GM20000 (cell line): ENCODE results near the gene MORN4.

Experiments
- DNase-seq: peaks from one replicate; pipeline ENCODE4 v3.0.0; 2012; ENCODE audit warnings: low spot score
- TF ChIP-seq, protein P1 (sequence below): IDR thresholded peaks from 2 replicates; pipeline ENCODE4 v1.5.1; 2012; ENCODE audit warnings: mild to moderate bottlenecking, control low read depth; ENCODE audit errors: extremely low read depth, missing control alignments

The MORN4 gene

GRCh38 chr10:97593421-97593820, 39.9 kb downstream of the MORN4 start:
- TF ChIP-seq, protein P1, sequence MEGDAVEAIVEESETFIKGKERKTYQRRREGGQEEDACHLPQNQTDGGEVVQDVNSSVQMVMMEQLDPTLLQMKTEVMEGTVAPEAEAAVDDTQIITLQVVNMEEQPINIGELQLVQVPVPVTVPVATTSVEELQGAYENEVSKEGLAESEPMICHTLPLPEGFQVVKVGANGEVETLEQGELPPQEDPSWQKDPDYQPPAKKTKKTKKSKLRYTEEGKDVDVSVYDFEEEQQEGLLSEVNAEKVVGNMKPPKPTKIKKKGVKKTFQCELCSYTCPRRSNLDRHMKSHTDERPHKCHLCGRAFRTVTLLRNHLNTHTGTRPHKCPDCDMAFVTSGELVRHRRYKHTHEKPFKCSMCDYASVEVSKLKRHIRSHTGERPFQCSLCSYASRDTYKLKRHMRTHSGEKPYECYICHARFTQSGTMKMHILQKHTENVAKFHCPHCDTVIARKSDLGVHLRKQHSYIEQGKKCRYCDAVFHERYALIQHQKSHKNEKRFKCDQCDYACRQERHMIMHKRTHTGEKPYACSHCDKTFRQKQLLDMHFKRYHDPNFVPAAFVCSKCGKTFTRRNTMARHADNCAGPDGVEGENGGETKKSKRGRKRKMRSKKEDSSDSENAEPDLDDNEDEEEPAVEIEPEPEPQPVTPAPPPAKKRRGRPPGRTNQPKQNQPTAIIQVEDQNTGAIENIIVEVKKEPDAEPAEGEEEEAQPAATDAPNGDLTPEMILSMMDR, result no peak
- DNase-seq, result no peak

DNA sequence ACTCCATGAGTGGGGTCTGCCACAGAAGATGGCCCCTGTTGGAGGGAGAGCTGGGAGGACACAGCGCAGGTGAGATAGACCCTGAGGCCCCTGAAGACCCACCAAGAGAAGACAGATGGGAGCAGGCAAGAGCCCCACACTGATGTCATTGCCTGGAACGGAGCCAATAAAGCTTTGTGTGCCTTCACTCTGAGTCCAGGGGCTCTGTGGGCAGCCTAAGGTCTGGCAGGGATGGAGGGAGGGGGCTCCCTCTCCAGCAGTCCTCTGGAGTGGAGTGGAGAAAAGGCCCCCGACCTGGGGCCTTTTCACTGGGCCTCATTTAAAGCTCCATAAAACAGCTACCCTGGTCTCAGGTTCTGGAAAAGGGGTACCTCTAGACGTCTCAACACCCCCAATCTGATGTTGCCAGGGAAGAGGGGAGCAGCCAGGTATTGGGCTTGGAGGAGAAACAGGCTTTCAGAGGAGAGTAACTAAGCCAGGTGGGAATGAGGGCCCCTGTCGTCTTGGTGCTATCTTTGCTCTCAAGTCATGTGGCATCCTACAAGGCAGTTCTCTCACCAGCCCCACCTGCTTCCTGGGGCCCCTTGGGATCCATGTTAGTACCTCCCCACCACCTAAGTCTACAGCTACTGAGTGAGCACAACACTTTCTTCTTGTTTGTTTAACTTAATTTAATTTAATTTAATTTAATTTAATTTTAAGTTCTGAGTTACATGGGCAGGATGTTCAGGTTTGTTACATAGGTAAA, 42.4 kb downstream of the MORN4 start:
- TF ChIP-seq, protein P1, result no peak
- no peak for DNase-seq

DNA sequence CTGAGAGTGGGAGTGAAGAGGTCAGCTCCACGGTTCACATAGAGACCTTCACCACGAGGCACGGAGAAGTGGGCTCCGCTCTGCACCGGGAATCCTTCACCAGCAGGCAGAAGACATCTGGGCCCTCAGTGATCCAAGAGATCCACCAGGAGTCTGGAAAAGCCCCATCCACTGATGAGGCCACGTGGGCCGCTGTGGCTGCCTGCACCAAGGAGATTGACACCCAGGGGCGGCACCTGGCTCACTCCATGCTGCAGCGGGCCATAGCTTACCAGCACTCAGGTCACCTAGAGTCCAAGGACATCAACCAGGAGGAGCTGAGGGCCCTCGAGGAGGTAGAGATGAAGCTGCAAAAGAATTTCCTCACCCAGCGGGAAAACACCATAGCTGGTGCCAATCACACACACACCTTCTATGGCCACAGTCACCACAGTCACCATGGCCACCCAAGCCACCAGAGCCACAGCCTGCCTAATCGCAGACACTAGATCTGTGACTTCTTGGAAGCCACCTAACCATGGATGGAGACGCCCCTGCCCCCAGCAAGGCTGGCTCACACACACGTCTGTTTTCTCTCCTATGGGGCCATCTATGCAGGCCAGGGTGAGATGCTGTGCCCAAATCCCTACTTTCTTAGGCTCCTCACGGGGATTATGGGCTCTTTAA, 43.1 kb downstream of the MORN4 start:
- TF ChIP-seq, protein P1, result no peak
- no peak for DNase-seq

DNA sequence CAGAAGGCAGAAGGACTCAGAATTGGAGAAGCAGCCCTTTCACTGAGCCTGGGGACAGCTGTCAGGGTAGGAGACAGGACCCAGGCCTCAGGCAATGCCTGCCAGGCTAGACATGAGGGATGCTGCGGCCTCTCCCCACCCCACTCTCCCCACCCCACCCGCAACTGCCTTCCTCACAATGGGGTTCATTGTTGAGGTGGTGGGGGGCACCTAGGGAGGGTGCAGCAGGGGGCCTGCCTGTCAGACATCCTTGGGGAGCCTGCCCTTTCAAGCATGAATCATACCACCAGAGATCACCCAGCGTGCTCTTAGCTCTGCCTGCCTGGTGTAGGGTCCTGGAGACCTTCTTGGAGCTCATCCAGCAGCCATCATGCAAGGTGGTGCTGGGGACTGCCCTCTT, 43.8 kb downstream of the MORN4 start, which contains the start of gene C10orf62:
TSS of gene C10orf62 (plus strand) at position 243 of the 400 bp plus-strand sequence. CDS start 177 bp downstream, outside the sequence.
- TF ChIP-seq, protein P1, result no peak
- no peak for DNase-seq

DNA sequence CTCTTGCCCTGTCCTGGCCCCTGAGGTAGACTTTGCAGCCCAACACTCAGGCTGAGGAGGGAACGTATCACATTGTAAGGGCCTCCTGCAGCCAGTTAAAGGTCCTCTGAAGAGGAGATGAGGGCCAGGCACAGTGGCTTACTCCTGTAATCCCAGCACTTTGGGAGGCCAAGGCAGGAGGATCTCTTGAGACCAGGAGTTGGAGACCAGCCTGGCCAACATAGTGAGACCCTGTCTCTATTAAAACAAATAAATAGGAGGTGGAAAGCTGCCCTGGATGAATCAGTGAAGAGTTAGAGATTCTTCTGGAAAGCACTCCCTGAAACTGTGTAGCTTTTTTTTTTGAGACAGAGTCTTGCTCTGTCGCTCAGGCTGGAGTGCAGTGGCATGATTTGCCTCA, 46.1 kb downstream of the MORN4 start:
- TF ChIP-seq, protein P1, result no peak
- DNase-seq, result no peak

GRCh38 chr10:97585439-97585811, 47.9 kb downstream of the MORN4 start:
- no peak for DNase-seq
- TF ChIP-seq, protein P1, result no peak

DNA sequence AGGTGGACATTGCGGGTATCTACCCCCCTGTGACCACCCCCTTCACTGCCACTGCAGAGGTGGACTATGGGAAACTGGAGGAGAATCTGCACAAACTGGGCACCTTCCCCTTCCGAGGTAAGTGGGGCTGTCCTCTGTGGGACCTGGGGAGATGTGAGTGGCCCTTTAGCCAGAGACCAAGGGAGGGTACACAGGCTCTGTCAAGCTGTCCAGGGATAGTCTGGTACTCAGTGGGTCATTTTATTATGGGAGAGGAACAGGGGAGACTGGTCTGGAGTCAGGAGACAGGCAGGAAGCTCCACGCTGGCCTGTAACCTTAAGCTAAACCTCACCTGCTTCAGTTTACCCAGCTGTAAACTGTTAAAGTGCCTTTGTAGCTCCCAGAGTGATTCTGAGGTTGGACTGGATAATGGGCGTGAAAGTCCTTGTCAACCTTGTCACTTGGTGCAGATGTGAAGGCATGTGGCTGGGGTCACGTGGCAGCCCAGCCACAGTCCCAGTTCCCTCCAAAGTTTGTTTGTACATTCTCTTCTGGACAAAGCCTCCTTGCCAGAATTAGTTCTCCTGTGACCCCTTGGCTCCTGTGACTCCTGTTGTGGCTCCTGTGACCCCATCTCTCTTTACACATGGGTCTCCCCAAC, 48.4 kb downstream of the MORN4 start:
- no peak for DNase-seq
- TF ChIP-seq, protein P1, result no peak
